HG03135 (cell line): Measurements from ENCODE around the gene XPO1.

Experiments
- ATAC-seq: cut with Tn5 transposase; IDR thresholded peaks from one replicate; pipeline ENCODE4 v1.9.1; 2021; ENCODE audit warnings: mild to moderate bottlenecking, moderate library complexity; ENCODE audit not compliant: unreplicated experiment

The XPO1 gene

GRCh38 chr2:61435291-61435690, 102.9 kb downstream of the XPO1 start:
- ATAC-seq, result no peak

- ATAC-seq, result no peak
These were observed 103.8 kb downstream of the XPO1 start for GRCh38 chr2:61434314-61434713.

- no peak for ATAC-seq
These were observed 104.5 kb downstream of the XPO1 start for GRCh38 chr2:61433606-61434005.

- no peak for ATAC-seq
These were observed 105.2 kb downstream of the XPO1 start for GRCh38 chr2:61432990-61433389.

GRCh38 chr2:61431345-61431744, 106.8 kb downstream of the XPO1 start:
- ATAC-seq, result no peak
